Upper lobe of right lung (tissue), 1 donor: ENCODE measurements around the gene CHMP1A. TPM values are rescaled to one million over a fixed set of nuclear protein-coding genes. Genes with fewer than 3 reads are reported as not detected.

Experiments
- ATAC-seq: fragments of 200-7000 bp; cut with Tn5 transposase; one replicate; pipeline ENCODE4 v1.9.1; 2020; ENCODE audit warnings: mild to moderate bottlenecking, moderate library complexity
- DNase-seq: peaks from one replicate; pipeline ENCODE4 v3.0.0-alpha.2; 2020
- H3K27ac ChIP-seq: fragments of 200-600 bp; one replicate; pipeline ENCODE4 v1.8.0; 2022
- H3K27me3 ChIP-seq: fragments of 200-600 bp; one replicate; pipeline ENCODE4 v1.8.0; 2022; ENCODE audit warnings: mild to moderate bottlenecking
- H3K36me3 ChIP-seq: fragments of 200-600 bp; one replicate; pipeline ENCODE4 v1.8.0; 2022
- H3K4me1 ChIP-seq: fragments of 200-600 bp; one replicate; pipeline ENCODE4 v1.8.0; 2022
- H3K4me3 ChIP-seq: fragments of 200-600 bp; one replicate; pipeline ENCODE4 v1.8.0; 2022; ENCODE audit warnings: mild to moderate bottlenecking
- H3K9me3 ChIP-seq: fragments of 200-600 bp; one replicate; pipeline ENCODE4 v1.8.0; 2022
- intact Hi-C: fragments of 100-400 bp; cut with DNase I; formaldehyde crosslinking; loops from one replicate; pipeline ENCODE4 v1.11.0; 2022
- total RNA-seq: library from RNA; stranded (reverse); fragmentation: NEBNext Ultra II Directional; extraction: Animal tissue kit (Norgen Biotek cat#: 25700); gene quantifications from one replicate; pipeline ENCODE4 v1.2.1, GENCODE V29; 2021
- TF ChIP-seq, protein P1 (sequence below): fragments of 200-600 bp; IDR thresholded peaks from one replicate; pipeline ENCODE4 v1.8.0; 2022; ENCODE audit warnings: antibody characterized with exemption
- donor health status: DM: no; HTN: yes; CAD: no; lungs with severe emphysema.

CHMP1A gene
- total RNA-seq, 1 donor from 2014 or later = 74.0 TPM

DNA sequence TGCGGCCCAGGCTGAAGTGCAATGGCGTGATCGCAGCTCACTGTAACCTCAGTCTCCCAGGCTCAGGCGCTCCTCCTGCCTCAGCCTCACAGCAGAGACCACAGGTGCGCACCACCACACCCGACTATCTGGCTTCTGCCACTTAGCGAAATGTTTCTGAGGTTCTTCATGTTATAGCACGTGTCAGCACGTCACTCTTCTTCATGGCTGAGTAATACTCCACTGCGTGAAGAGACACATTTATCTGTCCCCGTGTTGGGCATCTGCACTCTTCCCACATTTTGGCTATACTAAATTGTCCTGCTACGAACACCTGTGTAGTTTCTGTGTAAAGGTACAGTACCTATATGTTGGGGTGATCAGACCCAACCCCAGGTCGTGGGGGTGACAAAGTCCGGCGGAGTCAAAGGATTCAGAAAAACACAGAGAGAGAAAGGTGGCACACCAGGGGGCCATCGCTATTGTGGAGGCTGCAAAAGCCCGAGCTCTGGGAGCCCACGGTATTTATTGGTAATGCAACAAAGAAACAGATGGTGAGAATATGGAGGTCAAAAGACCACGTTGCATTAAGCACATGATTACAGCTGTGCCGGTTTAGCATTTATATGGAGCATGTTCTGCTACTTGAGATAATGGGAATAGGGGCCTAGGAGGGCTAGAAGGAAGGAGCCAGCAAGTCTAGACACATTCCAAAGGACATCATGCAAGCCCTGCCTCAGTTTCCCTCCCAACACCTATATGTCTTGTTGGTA is 44.9 kb downstream of the CHMP1A start:
- no peaks in the 10 kb centered on the region for H3K4me1 ChIP-seq
- no peak overlapping the region for H3K27ac ChIP-seq
- H3K9me3 ChIP-seq = no peaks in the 10 kb centered on the region
- ATAC-seq (no peak), DNase-seq (no peak)
- H3K27me3 ChIP-seq = no peaks in the 10 kb centered on the region
- H3K4me3 ChIP-seq = no peak overlapping the region
- TF ChIP-seq, protein P1, sequence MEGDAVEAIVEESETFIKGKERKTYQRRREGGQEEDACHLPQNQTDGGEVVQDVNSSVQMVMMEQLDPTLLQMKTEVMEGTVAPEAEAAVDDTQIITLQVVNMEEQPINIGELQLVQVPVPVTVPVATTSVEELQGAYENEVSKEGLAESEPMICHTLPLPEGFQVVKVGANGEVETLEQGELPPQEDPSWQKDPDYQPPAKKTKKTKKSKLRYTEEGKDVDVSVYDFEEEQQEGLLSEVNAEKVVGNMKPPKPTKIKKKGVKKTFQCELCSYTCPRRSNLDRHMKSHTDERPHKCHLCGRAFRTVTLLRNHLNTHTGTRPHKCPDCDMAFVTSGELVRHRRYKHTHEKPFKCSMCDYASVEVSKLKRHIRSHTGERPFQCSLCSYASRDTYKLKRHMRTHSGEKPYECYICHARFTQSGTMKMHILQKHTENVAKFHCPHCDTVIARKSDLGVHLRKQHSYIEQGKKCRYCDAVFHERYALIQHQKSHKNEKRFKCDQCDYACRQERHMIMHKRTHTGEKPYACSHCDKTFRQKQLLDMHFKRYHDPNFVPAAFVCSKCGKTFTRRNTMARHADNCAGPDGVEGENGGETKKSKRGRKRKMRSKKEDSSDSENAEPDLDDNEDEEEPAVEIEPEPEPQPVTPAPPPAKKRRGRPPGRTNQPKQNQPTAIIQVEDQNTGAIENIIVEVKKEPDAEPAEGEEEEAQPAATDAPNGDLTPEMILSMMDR = no peak
- intact Hi-C loops = no loop called here
- no peaks in the 10 kb centered on the region for H3K36me3 ChIP-seq

DNA sequence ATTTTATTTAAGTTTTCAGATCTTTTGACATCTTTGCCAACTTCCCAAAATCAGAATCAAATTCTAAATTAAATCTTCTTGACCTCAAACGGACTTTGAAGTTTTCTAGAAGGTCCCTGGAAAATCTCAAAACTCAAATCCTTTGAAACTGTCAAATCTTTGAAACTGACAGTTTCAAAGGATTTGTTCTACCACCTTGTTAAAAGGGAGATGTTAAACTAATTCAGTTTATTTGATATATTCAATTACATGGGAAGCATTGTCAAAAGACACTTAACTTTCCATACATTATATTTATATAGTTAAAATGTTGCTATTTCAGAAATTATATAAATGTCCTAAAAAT is 47.4 kb downstream of the CHMP1A start:
- no peak overlapping the region for H3K27ac ChIP-seq
- DNase-seq (no peak), ATAC-seq (no peak)
- intact Hi-C loops = no loop called here
- H3K27me3 ChIP-seq = no peaks in the 10 kb centered on the region
- TF ChIP-seq, protein P1 = no peak
- no peak overlapping the region for H3K4me3 ChIP-seq
- no peaks in the 10 kb centered on the region for H3K9me3 ChIP-seq
- H3K36me3 ChIP-seq = no peaks in the 10 kb centered on the region
- H3K4me1 ChIP-seq = no peaks in the 10 kb centered on the region

DNA sequence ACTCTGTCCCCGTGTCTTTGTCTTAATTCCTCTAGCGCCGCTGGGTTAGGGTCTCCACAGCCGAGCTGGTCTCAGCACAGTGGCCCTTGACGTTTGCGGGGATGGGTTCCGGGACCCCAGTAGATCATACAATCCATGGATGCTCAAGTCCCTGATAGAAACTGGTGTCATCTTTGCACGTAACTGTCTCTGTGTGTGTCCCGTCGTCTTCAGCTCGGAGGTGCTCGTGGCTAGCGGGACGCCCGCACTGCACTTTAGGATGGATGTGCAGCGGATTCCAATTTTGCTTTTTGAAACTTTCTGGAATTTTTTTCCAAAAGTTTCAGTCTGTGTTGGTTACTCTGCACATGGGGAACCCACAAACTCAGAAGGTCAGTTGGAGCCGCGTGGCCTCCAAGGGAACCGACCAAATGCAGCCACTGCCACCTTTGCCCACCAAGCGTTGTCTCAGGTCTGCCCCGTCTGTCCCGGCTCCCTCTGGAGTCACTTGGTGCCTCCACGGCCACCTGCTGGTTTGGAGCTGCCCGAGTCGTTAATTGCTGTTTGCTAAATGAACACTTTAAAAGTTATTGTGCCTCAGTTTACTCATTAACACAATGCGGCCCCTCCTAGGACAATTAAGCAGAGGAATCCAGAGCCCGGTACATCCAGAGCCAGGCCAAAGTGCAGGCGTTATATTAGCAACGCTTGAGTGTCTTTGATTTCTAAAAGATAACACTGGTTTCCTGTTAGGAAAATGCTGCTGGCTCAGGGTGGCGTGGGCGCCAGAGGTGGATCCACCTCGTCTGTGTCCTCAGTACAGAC is 49.4 kb downstream of the CHMP1A start:
- Histone ChIP-seq H3K4me3 (no peak overlapping the region), H3K36me3 (no peaks in the 10 kb centered on the region), H3K4me1 (no peaks in the 10 kb centered on the region), H3K9me3 (no peaks in the 10 kb centered on the region), H3K27me3 (no peaks in the 10 kb centered on the region), H3K27ac (no peak overlapping the region)
- intact Hi-C loops = no loop called here
- DNase-seq = no peak
- TF ChIP-seq, protein P1 = no peak
- no peak for ATAC-seq

DNA sequence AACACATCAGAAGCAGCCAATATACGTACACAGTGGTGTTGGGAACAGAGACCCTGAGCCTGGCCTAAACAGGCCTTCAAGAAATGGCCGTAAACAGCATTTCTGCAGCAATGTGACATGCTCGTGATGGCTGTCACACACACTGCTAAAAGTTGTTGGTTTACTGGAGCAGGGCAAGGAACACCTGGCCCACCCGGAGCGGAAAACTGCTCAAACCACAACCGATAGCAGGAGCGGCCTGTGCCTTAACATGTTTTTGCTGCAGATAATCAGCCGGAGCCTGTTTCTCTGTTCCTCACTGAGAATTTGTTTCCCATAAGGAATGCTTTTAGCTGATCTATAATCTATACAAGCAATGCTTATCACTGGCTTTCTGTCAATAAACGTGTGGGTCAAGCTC is 50.1 kb downstream of the CHMP1A start:
- ATAC-seq (no peak), DNase-seq (no peak)
- Histone ChIP-seq H3K9me3 (no peaks in the 10 kb centered on the region), H3K27ac (no peak overlapping the region), H3K4me3 (no peak overlapping the region), H3K36me3 (no peaks in the 10 kb centered on the region), H3K4me1 (peaks cover 4% of the 10 kb centered on the region), H3K27me3 (no peaks in the 10 kb centered on the region)
- TF ChIP-seq, protein P1 = no peak
- intact Hi-C loops = no loop called here

DNA sequence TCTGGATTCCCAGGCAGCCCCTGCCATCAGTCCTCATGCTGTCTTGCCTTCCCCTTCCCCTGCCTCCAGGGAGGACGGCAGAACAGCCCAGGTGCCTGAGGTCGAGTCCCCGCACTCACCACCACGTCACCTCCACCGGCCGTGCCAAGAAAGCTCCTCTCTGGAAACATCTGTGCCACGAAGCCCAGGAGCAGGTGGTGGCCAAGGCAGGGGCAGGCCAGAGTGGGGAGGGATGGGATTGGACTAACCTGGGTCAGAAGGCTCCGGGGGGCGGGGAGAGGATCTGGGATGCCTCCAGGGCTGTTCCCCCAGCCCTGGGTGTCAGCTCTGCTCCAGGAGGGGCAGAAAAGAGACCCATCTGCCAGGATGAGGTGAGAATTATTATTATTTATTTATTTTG is 51.5 kb downstream of the CHMP1A start:
- Histone ChIP-seq H3K27me3 (no peaks in the 10 kb centered on the region), H3K36me3 (no peaks in the 10 kb centered on the region), H3K9me3 (no peaks in the 10 kb centered on the region), H3K27ac (no peak overlapping the region), H3K4me1 (peaks cover 9% of the 10 kb centered on the region), H3K4me3 (no peak overlapping the region)
- TF ChIP-seq, protein P1 = no peak
- intact Hi-C loops = no loop called here
- no peak for ATAC-seq
- DNase-seq = no peak
